ENCODE data around the gene GLRA1. TPM values are rescaled to one million over a fixed set of nuclear protein-coding genes. Genes with fewer than 3 reads are reported as not detected.

Gene GLRA1
- total RNA-seq, 2 experiments from 2014 or later: not detected

DNA sequence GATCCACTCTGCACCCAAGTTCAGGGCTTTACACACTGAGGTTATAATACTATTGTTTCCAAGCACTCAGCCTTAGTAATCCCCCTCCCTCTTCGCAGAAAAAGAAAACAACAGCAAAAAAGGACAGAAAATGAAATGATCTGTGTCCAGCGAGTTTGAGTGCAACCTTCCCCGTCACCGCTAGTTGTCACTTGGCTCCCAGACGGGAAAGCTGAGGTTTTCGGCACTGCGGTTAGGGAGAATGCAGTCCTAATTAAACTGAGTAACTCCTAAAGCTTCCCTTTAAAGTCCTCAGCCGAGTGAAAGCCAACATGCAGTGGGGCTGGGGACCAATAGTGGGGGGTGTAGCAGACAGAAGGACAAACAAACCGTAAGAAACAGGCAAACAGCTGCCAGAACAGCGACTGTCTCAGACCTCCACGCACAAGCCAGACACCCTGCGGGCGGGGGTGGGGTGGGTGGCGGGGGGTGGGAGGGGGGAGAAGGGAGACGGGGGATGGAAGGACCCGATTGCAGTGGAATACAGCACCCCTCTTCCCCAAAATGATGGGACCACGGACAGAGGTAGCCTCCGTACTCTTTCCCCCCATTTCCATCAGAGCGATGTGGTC lies 680 bp downstream of the GLRA1 start:
- H3K27ac Mint-ChIP-seq: no peak overlapping the region
- H3K4me1 Mint-ChIP-seq (ENCODE audit: low read depth): no peaks in the 10 kb centered on the region
- H3K4me3 Mint-ChIP-seq: no peak overlapping the region
- no peaks in the 10 kb centered on the region for H3K36me3 Mint-ChIP-seq (ENCODE audit: low read depth)
- intact Hi-C loops (cut with micrococcal nuclease): no loop called here
- H3K27me3 Mint-ChIP-seq: peaks cover 30% of the 10 kb centered on the region
- CTCF ChIA-PET: interaction anchor here (0.7 to 1.1 kb wide), 2 partner anchors 219 to 426 kb away, joined by 3 to 4 read pairs; no protein-coding TSS in a partner anchor
- H3K9me3 Mint-ChIP-seq: no peaks in the 10 kb centered on the region
- POLR2A ChIA-PET: interaction anchor here (0.7 kb wide), 1 partner anchor 87 kb away, joined by 3 read pairs; no protein-coding TSS in a partner anchor
- DNase-seq: no peak
- TF ChIP-seq, protein P1, sequence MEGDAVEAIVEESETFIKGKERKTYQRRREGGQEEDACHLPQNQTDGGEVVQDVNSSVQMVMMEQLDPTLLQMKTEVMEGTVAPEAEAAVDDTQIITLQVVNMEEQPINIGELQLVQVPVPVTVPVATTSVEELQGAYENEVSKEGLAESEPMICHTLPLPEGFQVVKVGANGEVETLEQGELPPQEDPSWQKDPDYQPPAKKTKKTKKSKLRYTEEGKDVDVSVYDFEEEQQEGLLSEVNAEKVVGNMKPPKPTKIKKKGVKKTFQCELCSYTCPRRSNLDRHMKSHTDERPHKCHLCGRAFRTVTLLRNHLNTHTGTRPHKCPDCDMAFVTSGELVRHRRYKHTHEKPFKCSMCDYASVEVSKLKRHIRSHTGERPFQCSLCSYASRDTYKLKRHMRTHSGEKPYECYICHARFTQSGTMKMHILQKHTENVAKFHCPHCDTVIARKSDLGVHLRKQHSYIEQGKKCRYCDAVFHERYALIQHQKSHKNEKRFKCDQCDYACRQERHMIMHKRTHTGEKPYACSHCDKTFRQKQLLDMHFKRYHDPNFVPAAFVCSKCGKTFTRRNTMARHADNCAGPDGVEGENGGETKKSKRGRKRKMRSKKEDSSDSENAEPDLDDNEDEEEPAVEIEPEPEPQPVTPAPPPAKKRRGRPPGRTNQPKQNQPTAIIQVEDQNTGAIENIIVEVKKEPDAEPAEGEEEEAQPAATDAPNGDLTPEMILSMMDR (IDR thresholded peaks at IDR 0.05): no peak
- ATAC-seq: no peak

DNA sequence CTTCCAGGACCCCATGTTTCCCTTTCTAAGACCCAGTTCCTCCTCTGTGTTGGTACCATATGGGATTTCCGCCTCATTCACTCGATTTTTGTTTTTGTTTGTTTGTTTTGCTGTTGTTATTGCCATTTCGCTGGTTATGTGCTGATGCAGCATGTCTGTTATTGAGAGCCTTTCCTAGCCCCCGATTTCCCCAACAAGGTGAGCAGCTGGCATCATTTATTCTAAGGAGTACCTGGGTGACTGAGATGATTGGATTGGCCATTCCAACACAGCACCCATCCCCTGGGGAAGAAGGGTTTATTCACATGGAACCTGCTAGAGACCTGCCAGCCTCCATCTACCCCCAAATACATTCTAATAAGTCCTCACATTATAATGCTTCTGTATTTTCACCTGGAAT lies 2.7 kb downstream of the GLRA1 start:
- no peak overlapping the region for H3K4me3 Mint-ChIP-seq
- ChIA-PET POLR2A (no interaction called here), CTCF (no interaction called here)

DNA sequence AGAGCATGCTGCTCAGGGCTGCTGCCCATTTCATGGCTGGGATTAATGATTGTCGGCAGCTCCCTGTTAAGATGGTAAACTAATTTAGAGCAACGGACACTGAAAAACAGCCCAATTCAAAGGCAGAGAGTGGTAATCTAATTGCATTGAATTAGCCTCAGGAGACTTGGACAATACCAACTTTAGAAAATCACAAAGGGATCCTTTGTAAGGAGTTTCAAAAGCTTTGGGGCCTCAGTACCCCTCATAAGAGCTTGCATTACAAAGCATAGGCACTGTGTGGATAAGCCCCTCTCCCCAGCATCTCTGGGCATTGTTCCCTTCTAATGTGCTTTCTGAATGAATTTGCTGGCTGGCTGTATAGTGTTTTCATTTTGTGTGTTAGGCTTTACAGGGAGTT lies 6.7 kb downstream of the GLRA1 start:
- POLR2A ChIA-PET: no interaction called here
- ATAC-seq: no peak
- no peak overlapping the region for H3K4me3 Mint-ChIP-seq

More for the DNA sequence above, 2.7 kb downstream of the GLRA1 start:
- Mint-ChIP-seq H3K4me1 (ENCODE audit: low read depth) (no peaks in the 10 kb centered on the region), H3K27ac (no peak overlapping the region), H3K36me3 (ENCODE audit: low read depth) (no peaks in the 10 kb centered on the region), H3K27me3 (peaks cover 26% of the 10 kb centered on the region), H3K9me3 (no peaks in the 10 kb centered on the region)
- DNase-seq (no peak), ATAC-seq (no peak)
- TF ChIP-seq, protein P1 (IDR thresholded peaks at IDR 0.05): no peak
- intact Hi-C loops (cut with micrococcal nuclease): no loop called here

DNA sequence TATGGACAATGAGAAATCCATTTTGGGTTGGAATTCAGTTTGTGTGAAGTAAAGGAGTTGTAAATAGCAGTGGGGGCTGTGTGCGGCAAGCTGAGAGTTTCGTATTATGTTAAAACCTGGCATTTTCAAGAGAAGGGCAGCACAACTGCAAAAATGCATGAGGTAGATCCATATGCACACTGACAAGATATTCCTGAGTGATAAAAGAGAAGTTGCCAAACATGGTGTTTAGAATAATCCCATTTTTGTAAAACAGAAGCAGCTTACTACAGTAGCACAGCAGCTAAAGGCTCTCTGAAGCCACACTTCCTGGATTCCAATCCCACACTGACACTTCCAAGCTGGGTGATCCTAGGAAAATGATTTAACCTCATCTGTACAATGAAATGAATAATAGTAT lies 11.2 kb downstream of the GLRA1 start:
- no peak overlapping the region for H3K4me3 Mint-ChIP-seq
- H3K27me3 Mint-ChIP-seq: peaks cover 3% of the 10 kb centered on the region
- ChIA-PET CTCF (interaction anchor here (1.2 kb wide), 1 partner anchor 237 kb away, joined by 3 read pairs; no protein-coding TSS in a partner anchor), POLR2A (no interaction called here)
- no peaks in the 10 kb centered on the region for H3K9me3 Mint-ChIP-seq
- no peaks in the 10 kb centered on the region for H3K4me1 Mint-ChIP-seq (ENCODE audit: low read depth)
- no peak for ATAC-seq
- DNase-seq: no peak
- H3K27ac Mint-ChIP-seq: no peak overlapping the region
- no peaks in the 10 kb centered on the region for H3K36me3 Mint-ChIP-seq (ENCODE audit: low read depth)
- TF ChIP-seq, protein P1 (IDR thresholded peaks at IDR 0.05): no peak
- intact Hi-C loops (cut with micrococcal nuclease): no loop called here

More for the DNA sequence above, 6.7 kb downstream of the GLRA1 start:
- no peaks in the 10 kb centered on the region for H3K36me3 Mint-ChIP-seq (ENCODE audit: low read depth)
- intact Hi-C loops (cut with micrococcal nuclease): no loop called here
- TF ChIP-seq, protein P1 (IDR thresholded peaks at IDR 0.05): no peak
- no peak overlapping the region for H3K27ac Mint-ChIP-seq
- no peaks in the 10 kb centered on the region for H3K4me1 Mint-ChIP-seq (ENCODE audit: low read depth)
- no peaks in the 10 kb centered on the region for H3K9me3 Mint-ChIP-seq
- H3K27me3 Mint-ChIP-seq: peaks cover 10% of the 10 kb centered on the region
- DNase-seq: no peak
- CTCF ChIA-PET: interaction anchor here (0.6 to 0.9 kb wide), 2 partner anchors 9 to 93 kb away, joined by 3 read pairs; no protein-coding TSS in a partner anchor

DNA sequence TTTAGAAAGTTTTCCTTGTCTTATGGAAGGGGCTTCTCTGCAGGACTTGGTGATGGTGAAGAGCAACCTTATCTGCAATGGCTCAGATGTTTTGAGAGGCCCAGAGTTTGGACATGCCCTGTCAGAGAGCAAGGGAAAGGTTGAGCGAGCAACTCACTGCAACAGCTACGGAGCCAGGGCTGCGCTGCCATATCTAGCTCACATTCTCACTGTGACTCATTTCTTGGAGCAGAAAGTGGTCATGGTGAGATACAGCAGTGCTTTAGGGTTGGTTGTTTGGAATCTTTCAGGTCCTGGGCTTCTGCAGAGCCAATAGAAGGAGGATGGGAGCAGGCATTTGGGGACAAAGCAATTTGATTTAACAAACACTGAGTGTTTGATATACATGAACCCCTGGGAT lies 12.3 kb downstream of the GLRA1 start:
- H3K4me3 Mint-ChIP-seq: no peak overlapping the region
- ATAC-seq (no peak), DNase-seq (no peak)
- POLR2A ChIA-PET: no interaction called here
- H3K27me3 Mint-ChIP-seq: peaks cover 3% of the 10 kb centered on the region
- TF ChIP-seq, protein P1 (IDR thresholded peaks at IDR 0.05): no peak
- intact Hi-C loops (cut with micrococcal nuclease): no loop called here
- no peaks in the 10 kb centered on the region for H3K4me1 Mint-ChIP-seq (ENCODE audit: low read depth)
- H3K9me3 Mint-ChIP-seq: no peaks in the 10 kb centered on the region
- no peaks in the 10 kb centered on the region for H3K36me3 Mint-ChIP-seq (ENCODE audit: low read depth)
- CTCF ChIA-PET: interaction anchor here (0.8 kb wide), 1 partner anchor 87 kb away, joined by 3 read pairs; no protein-coding TSS in a partner anchor
- H3K27ac Mint-ChIP-seq: no peak overlapping the region

Measured in activated CD8-positive, alpha-beta T cell treated with anti-CD3 and anti-CD28 coated beads for 36 hours (primary cell).